AG04449 (cell line): Measurements from ENCODE around the gene DLD.
"Not testable (repeated sequence)": the region's sequence is repeated elsewhere in the genome, so short reads cannot be mapped to it uniquely, and the experiment has no call there.

Experiments
- CTCF ChIA-PET: fragments of 350-600 bp; formaldehyde crosslinking; extraction: SDS; loops from one replicate; lab custom pipeline; 2021; ENCODE audit warnings: antibody characterized with exemption; lab: Yijun Ruan, JAX
- POLR2A ChIA-PET: fragments of 400-600, 350-600 bp; formaldehyde crosslinking; extraction: SDS; loops from one replicate; lab custom pipeline; 2020; ENCODE audit warnings: antibody characterized with exemption, inconsistent platforms; lab: Yijun Ruan, JAX
- DNase-seq: peaks from one replicate; pipeline ENCODE4 v3.0.0-alpha.2; 2010; ENCODE audit warnings: low read depth, low spot score
- H3K4me3 ChIP-seq: 2 replicates; pipeline ENCODE4 v1.5.1; 2011; ENCODE audit warnings: low read depth, mild to moderate bottlenecking, control low read depth, low read length
- TF ChIP-seq, protein P1 (sequence below): IDR thresholded peaks from one replicate; pipeline ENCODE4 v1.5.1; 2011; ENCODE audit warnings: mild to moderate bottlenecking, moderate library complexity, low read length, control low read depth, inconsistent platforms; ENCODE audit not compliant: insufficient read depth; ENCODE audit errors: missing control alignments

Gene DLD

GRCh38 chr7:107878636-107879035 is 12.3 kb upstream of the DLD start:
- ChIA-PET POLR2A (interaction anchor here (1.2 kb wide), 2 partner anchors 135 kb away, joined by 3 to 6 read pairs; partner anchors contain the start of gene CBLL1), CTCF (interaction anchor here (0.7 to 6.6 kb wide), 23 partner anchors 9 to 931 kb away, joined by 3 to 76 read pairs (median 5); partner anchors contain the start of genes CBLL1 and DLD)
- no peak overlapping the region for H3K4me3 ChIP-seq
- TF ChIP-seq, protein P1, sequence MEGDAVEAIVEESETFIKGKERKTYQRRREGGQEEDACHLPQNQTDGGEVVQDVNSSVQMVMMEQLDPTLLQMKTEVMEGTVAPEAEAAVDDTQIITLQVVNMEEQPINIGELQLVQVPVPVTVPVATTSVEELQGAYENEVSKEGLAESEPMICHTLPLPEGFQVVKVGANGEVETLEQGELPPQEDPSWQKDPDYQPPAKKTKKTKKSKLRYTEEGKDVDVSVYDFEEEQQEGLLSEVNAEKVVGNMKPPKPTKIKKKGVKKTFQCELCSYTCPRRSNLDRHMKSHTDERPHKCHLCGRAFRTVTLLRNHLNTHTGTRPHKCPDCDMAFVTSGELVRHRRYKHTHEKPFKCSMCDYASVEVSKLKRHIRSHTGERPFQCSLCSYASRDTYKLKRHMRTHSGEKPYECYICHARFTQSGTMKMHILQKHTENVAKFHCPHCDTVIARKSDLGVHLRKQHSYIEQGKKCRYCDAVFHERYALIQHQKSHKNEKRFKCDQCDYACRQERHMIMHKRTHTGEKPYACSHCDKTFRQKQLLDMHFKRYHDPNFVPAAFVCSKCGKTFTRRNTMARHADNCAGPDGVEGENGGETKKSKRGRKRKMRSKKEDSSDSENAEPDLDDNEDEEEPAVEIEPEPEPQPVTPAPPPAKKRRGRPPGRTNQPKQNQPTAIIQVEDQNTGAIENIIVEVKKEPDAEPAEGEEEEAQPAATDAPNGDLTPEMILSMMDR: no peak
- DNase-seq: no peak

DNA sequence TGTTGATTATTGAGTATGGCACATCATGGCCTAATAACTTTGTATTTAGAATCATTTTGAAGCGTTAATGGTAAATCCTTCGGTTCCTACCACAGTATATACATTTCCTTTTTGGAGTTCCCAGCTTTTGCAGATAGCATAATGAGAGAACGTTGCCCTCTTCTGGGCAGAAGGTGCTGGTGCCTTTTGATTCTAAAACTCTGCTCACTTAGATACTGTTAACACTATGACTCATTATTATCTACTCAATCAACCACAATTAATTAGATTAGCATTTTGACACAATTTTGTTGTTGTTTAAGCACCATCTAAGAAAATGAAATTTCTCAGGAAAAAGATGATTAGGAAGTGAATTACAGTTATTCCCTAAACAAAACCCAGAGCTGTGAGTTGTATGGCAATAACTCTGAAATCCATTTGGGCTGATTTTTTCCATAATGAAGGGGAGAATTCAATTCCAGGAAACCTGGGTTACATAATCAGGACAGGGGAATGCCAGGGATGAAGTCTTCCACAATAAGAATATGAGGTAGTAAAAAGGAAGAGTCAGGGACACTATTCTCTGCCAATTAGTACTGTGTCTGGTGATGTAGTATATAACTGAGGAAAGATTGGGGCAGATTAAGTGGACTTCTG is 11.5 kb upstream of the DLD start:
- H3K4me3 ChIP-seq: no peak overlapping the region
- ChIA-PET CTCF (interaction anchor here (0.7 to 6.6 kb wide), 25 partner anchors 9 to 932 kb away, joined by 3 to 76 read pairs (median 4); partner anchors contain the start of genes CBLL1 and DLD), POLR2A (interaction anchor here (1.2 kb wide), 1 partner anchor 136 kb away, joined by 6 read pairs; the partner anchor contains the start of gene CBLL1)
- TF ChIP-seq, protein P1: peak; percentile 64
- DNase-seq: no peak

DNA sequence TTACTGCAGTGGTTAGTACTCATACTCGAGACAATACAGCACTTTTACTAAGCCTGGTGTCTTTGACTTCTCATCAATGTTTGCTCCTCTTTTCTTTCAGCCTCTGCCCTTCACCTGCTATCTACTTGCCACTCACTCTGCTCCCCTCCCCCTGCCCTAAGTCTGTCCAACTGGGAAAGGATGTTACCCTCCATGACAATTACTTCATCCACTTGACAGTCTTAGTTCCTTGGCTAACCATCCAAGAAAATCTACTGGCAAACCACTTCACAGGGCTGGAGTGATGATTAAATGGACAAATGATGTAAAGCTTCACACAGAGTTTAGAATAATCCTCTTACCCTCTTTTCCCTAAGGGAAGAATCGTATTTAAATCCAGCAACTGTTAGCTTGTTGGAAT is 8.2 kb upstream of the DLD start:
- TF ChIP-seq, protein P1: no peak
- H3K4me3 ChIP-seq: no peak overlapping the region
- ChIA-PET CTCF (interaction anchor here (1.4 to 6.6 kb wide), 6 partner anchors 9 to 734 kb away, joined by 4 to 76 read pairs (median 8); partner anchors contain the start of genes CBLL1 and DLD), POLR2A (no interaction called here)
- DNase-seq: no peak

- ChIA-PET CTCF (interaction anchor here (1.1 to 2.5 kb wide), 5 partner anchors 9 to 421 kb away, joined by 3 to 9 read pairs (median 3); no protein-coding TSS in a partner anchor), POLR2A (no interaction called here)
- TF ChIP-seq, protein P1: no peak
- no peak overlapping the region for H3K4me3 ChIP-seq
- DNase-seq: no peak
Observed at GRCh38 chr7:107884066-107884818, 6.7 kb upstream of the DLD start.

DNA sequence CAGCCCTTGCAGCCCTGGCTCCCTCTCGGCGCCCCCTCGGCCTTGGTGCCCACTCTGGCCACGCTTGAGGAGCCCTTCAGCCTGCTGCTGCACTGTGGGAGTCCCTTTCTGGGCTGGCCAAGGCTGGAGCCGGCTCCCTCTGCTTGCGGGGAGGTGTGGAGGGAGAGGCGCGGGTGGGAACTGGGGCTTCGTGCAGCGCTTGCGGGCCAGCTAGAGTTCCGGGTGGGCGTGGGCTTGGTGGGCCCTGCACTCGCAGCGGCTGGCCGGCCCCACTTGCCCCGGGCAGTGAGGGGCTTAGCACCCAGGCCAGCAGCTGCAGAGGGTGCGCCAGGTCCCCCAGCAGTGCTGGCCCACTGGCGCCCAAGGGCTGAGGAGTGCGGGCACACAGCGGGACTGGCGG is 3.2 kb upstream of the DLD start:
- DNase-seq, H3K4me3 ChIP-seq, POLR2A ChIA-PET: not testable (repeated sequence)
- CTCF ChIA-PET: interaction anchor here (1.2 kb wide), 1 partner anchor 13 kb away, joined by 5 read pairs; no protein-coding TSS in a partner anchor

- DNase-seq: no peak
- ChIA-PET CTCF (interaction anchor here (0.8 to 6.9 kb wide), 4 partner anchors 10 to 256 kb away, joined by 3 to 76 read pairs (median 11); no protein-coding TSS in a partner anchor), POLR2A (interaction anchor here (1.5 kb wide), 1 partner anchor 13 kb away, joined by 4 read pairs; no protein-coding TSS in a partner anchor)
- TF ChIP-seq, protein P1: no peak
- H3K4me3 ChIP-seq: no peak overlapping the region
Observed at GRCh38 chr7:107889992-107890391, 991 bp upstream of the DLD start.
